Measurements from ENCODE around the gene ST6GALNAC2. TPM values are rescaled to one million over a fixed set of nuclear protein-coding genes. Genes with fewer than 3 reads are reported as not detected.

The ST6GALNAC2 gene
- total and polyA plus RNA-seq, 10 of the 15 experiments (the other 5 are each of a cell fraction or from before 2014, with no cell fraction given) = 0.08 to 0.41 (median 0.23) TPM; not detected in 6

DNA sequence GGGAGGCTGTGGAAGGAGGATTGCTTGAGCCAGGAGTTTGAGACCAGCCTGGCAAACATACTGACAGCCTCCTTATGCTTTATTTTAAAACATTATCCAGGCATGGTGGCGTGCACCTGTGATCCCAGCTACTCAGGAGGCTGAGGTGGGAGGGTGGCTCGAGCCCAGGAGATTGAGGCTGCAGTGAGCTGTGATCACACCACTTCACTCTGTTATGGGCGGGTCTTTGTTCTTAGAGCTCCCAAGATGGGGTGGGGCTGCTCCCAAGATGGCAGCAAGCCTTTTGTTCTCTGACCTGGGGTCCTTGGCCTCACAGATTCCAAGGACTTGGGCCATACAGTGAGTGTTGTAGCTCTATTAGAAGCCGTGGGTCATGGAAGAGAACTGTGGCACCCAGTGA is 26.1 kb upstream of the ST6GALNAC2 start:
- SMC1A ChIA-PET (ENCODE audit: uncharacterized antibody, unreplicated experiment) = interaction anchor here (0.7 to 1.3 kb wide), 3 partner anchors 13 to 83 kb away, joined by 3 to 5 read pairs (median 3); no protein-coding TSS in a partner anchor
- ATAC-seq (no peak), FAIRE-seq (no peak), DNase-seq (ENCODE audit: low read depth, low spot score) (no peak)
- H4K20me1 ChIP-seq (ENCODE audit: control insufficient read depth, insufficient read depth) = no peaks in the 10 kb centered on the region
- no peaks in the 10 kb centered on the region; the same call in 2 of the 3 replicates for H3K9me3 ChIP-seq (replicated peaks; ENCODE audit: control insufficient read depth, insufficient read depth, low read length)
- BruUV-seq (replicated peaks) = no TSS peak
- no peak overlapping the region for H3K4me2 ChIP-seq (ENCODE audit: control insufficient read depth, insufficient read depth)
- WGBS (ENCODE audit: insufficient coverage, insufficient replicate concordance, low lambda C conversion rate, missing lambda C conversion rate) = 7% methylated on average over 4 of the region's 4 CpGs
- no peaks in the 10 kb centered on the region for H3K4me1 ChIP-seq (ENCODE audit: control insufficient read depth, insufficient read depth, low read length)
- in situ Hi-C loops (cut with MboI) = no loop called here
- RAD21 ChIA-PET (ENCODE audit: unreplicated experiment) = interaction anchor here (0.6 to 1.1 kb wide), 2 partner anchors 10 to 13 kb away, joined by 3 to 4 read pairs; no protein-coding TSS in a partner anchor
- intact Hi-C loops (cut with micrococcal nuclease; ENCODE audit: unreplicated experiment) = no loop called here
- H3K9ac ChIP-seq (ENCODE audit: control insufficient read depth, insufficient read depth, low read length) = no peak overlapping the region
- H3K27ac ChIP-seq (ENCODE audit: control insufficient read depth, insufficient read depth) = no peak overlapping the region
- H3K27me3 ChIP-seq (replicated peaks in 1 of 2; ENCODE audit: control insufficient read depth in 2 of 2, insufficient read depth in 2 of 2, low read length in 1 of 2) = no peaks in the 10 kb centered on the region
- H3K36me3 ChIP-seq (ENCODE audit: control insufficient read depth in 2 of 2, insufficient read depth in 2 of 2, low read length in 1 of 2) = no peaks in the 10 kb centered on the region
- H2AFZ ChIP-seq (ENCODE audit: control insufficient read depth, low read depth, low read length) = no peak overlapping the region
- H3K4me3 ChIP-seq = no peak overlapping the region
- CTCF ChIA-PET = interaction anchor here (0.6 to 1.9 kb wide), 8 partner anchors 9 to 447 kb away, joined by 3 to 6 read pairs (median 4); no protein-coding TSS in a partner anchor
- TF ChIP-seq RFX5 (IDR thresholded peaks at IDR 0.05; ENCODE audit: low read depth, low read length) (no peak), RBBP5 (conservative IDR thresholded peaks at IDR 0.05) (no peak), STAT3 (IDR thresholded peaks at IDR 0.05; ENCODE audit: low read depth, low read length) (no peak), TARDBP (IDR thresholded peaks at IDR 0.05; ENCODE audit: borderline replicate concordance) (no peak), ZZZ3 (IDR thresholded peaks at IDR 0.05; ENCODE audit: control insufficient read depth, insufficient read length, low read depth) (no peak), EGR1 (IDR thresholded peaks at IDR 0.05; ENCODE audit: borderline replicate concordance in 1 of 2, low read depth in 2 of 2, low read length in 2 of 2) (no peak)
- TF ChIP-seq, protein P1, sequence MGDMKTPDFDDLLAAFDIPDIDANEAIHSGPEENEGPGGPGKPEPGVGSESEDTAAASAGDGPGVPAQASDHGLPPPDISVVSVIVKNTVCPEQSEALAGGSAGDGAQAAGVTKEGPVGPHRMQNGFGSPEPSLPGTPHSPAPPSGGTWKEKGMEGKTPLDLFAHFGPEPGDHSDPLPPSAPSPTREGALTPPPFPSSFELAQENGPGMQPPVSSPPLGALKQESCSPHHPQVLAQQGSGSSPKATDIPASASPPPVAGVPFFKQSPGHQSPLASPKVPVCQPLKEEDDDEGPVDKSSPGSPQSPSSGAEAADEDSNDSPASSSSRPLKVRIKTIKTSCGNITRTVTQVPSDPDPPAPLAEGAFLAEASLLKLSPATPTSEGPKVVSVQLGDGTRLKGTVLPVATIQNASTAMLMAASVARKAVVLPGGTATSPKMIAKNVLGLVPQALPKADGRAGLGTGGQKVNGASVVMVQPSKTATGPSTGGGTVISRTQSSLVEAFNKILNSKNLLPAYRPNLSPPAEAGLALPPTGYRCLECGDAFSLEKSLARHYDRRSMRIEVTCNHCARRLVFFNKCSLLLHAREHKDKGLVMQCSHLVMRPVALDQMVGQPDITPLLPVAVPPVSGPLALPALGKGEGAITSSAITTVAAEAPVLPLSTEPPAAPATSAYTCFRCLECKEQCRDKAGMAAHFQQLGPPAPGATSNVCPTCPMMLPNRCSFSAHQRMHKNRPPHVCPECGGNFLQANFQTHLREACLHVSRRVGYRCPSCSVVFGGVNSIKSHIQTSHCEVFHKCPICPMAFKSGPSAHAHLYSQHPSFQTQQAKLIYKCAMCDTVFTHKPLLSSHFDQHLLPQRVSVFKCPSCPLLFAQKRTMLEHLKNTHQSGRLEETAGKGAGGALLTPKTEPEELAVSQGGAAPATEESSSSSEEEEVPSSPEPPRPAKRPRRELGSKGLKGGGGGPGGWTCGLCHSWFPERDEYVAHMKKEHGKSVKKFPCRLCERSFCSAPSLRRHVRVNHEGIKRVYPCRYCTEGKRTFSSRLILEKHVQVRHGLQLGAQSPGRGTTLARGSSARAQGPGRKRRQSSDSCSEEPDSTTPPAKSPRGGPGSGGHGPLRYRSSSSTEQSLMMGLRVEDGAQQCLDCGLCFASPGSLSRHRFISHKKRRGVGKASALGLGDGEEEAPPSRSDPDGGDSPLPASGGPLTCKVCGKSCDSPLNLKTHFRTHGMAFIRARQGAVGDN (IDR thresholded peaks at IDR 0.05) = no peak
- TF ChIP-seq, protein P2, sequence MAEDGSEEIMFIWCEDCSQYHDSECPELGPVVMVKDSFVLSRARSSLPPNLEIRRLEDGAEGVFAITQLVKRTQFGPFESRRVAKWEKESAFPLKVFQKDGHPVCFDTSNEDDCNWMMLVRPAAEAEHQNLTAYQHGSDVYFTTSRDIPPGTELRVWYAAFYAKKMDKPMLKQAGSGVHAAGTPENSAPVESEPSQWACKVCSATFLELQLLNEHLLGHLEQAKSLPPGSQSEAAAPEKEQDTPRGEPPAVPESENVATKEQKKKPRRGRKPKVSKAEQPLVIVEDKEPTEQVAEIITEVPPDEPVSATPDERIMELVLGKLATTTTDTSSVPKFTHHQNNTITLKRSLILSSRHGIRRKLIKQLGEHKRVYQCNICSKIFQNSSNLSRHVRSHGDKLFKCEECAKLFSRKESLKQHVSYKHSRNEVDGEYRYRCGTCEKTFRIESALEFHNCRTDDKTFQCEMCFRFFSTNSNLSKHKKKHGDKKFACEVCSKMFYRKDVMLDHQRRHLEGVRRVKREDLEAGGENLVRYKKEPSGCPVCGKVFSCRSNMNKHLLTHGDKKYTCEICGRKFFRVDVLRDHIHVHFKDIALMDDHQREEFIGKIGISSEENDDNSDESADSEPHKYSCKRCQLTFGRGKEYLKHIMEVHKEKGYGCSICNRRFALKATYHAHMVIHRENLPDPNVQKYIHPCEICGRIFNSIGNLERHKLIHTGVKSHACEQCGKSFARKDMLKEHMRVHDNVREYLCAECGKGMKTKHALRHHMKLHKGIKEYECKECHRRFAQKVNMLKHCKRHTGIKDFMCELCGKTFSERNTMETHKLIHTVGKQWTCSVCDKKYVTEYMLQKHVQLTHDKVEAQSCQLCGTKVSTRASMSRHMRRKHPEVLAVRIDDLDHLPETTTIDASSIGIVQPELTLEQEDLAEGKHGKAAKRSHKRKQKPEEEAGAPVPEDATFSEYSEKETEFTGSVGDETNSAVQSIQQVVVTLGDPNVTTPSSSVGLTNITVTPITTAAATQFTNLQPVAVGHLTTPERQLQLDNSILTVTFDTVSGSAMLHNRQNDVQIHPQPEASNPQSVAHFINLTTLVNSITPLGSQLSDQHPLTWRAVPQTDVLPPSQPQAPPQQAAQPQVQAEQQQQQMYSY (CRISPR knock-in tag; IDR thresholded peaks at IDR 0.05) = no peak
- TF ChIP-seq, protein P3, sequence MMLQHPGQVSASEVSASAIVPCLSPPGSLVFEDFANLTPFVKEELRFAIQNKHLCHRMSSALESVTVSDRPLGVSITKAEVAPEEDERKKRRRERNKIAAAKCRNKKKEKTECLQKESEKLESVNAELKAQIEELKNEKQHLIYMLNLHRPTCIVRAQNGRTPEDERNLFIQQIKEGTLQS (IDR thresholded peaks at IDR 0.05; ENCODE audit: borderline replicate concordance, extremely low read depth, low read depth, low read length) = no peak
- TF ChIP-seq, protein P4, sequence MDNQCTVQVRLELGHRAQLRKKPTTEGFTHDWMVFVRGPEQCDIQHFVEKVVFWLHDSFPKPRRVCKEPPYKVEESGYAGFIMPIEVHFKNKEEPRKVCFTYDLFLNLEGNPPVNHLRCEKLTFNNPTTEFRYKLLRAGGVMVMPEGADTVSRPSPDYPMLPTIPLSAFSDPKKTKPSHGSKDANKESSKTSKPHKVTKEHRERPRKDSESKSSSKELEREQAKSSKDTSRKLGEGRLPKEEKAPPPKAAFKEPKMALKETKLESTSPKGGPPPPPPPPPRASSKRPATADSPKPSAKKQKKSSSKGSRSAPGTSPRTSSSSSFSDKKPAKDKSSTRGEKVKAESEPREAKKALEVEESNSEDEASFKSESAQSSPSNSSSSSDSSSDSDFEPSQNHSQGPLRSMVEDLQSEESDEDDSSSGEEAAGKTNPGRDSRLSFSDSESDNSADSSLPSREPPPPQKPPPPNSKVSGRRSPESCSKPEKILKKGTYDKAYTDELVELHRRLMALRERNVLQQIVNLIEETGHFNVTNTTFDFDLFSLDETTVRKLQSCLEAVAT (IDR thresholded peaks at IDR 0.05) = no peak
- no peaks in the 10 kb centered on the region for H3K79me2 ChIP-seq (ENCODE audit: control insufficient read depth, insufficient read depth, low read length)
- POLR2A ChIA-PET = no interaction called here

All from GM12878 (cell line).